DND-41 (cell line): ENCODE results near the gene UBE2N.

ENCODE experiments used
- CTCF ChIP-seq: IDR thresholded peaks from 2 replicates; pipeline ENCODE4 v1.5.1; 2012; ENCODE audit warnings: borderline replicate concordance, low read length, moderate library complexity, mild to moderate bottlenecking; ENCODE audit not compliant: poor library complexity, severe bottlenecking; ENCODE audit errors: extremely low read depth
- EZH2 ChIP-seq: IDR thresholded peaks from 3 replicates; pipeline ENCODE4 v1.6.1; 2012; ENCODE audit warnings: borderline replicate concordance, low read depth, mild to moderate bottlenecking, moderate library complexity, low read length, inconsistent platforms; ENCODE audit not compliant: severe bottlenecking

GRCh38 chr12:93390031-93390430, 51.7 kb downstream of the UBE2N start:
- TF ChIP-seq CTCF (no peak), EZH2 (no peak)
